PC-3 (cell line): ENCODE results near the gene PSMG3. TPM values are rescaled to one million over a fixed set of nuclear protein-coding genes. Genes with fewer than 3 reads are reported as not detected.

ENCODE experiments used
- ATAC-seq: fragments of 200-7000 bp; cut with Tn5 transposase; 2 replicates; pipeline ENCODE4 v1.9.1; 2020; ENCODE audit warnings: mild to moderate bottlenecking, moderate library complexity
- BruUV-seq: library from RNA; stranded (reverse); fragments of 400-500 nt; replicated peaks from 2 replicates; lab custom pipeline; 2021; lab: Mats Ljungman, UMichigan
- CTCF ChIA-PET: fragments of 300-600 bp; sonication (Branson Sonifier 250); formaldehyde crosslinking; loops from one replicate; lab custom pipeline; 2022; ENCODE audit warnings: antibody characterized with exemption; lab: Charles Lee
- POLR2A ChIA-PET: fragments of 300-600 bp; sonication (Branson Sonifier 250); formaldehyde crosslinking; loops from one replicate; lab custom pipeline; 2022; ENCODE audit warnings: antibody characterized with exemption; ENCODE audit not compliant: unreplicated experiment; lab: Charles Lee
- DNase-seq: peaks from one replicate; pipeline ENCODE4 v3.0.0-alpha.2; 2015
- H2AFZ ChIP-seq: fragments of 300-600 bp; sonication (generic); 2 replicates; pipeline ENCODE4 v1.6.0; 2016; ENCODE audit warnings: antibody characterized with exemption, low read length
- H3F3A ChIP-seq: fragments of 300-600 bp; sonication (generic); one replicate; pipeline ENCODE4 v1.6.0; 2017; ENCODE audit warnings: antibody characterized with exemption, low read length, control low read depth, mild to moderate bottlenecking; ENCODE audit not compliant: unreplicated experiment
- H3K27ac ChIP-seq: fragments of 300-600 bp; sonication (generic); 2 replicates; pipeline ENCODE4 v1.5.1; 2016; ENCODE audit warnings: mild to moderate bottlenecking, low read length
- H3K27me3 ChIP-seq: fragments of 300-600 bp; sonication (generic); 2 replicates; pipeline ENCODE4 v1.6.1; 2016; ENCODE audit warnings: low read length, mixed read lengths
- H3K36me3 ChIP-seq: fragments of 300-600 bp; sonication (generic); 2 replicates; pipeline ENCODE4 v1.6.1; 2016; ENCODE audit warnings: low read depth, mixed run types, low read length, mixed read lengths
- H3K4me1 ChIP-seq: fragments of 300-600 bp; sonication (generic); 2 replicates; pipeline ENCODE4 v1.5.1; 2016; ENCODE audit warnings: low read length; ENCODE audit not compliant: insufficient read depth
- H3K4me2 ChIP-seq: fragments of 300-600 bp; sonication (generic); 2 replicates; pipeline ENCODE4 v1.6.0; 2016; ENCODE audit warnings: low read length
- H3K4me3 ChIP-seq: fragments of 300-600 bp; sonication (generic); 2 replicates; pipeline ENCODE4 v1.5.1; 2016; ENCODE audit warnings: mild to moderate bottlenecking, low read length, mixed read lengths
- H3K79me2 ChIP-seq: fragments of 300-600 bp; sonication (generic); 2 replicates; pipeline ENCODE4 v1.6.1; 2017; ENCODE audit warnings: low read length, mixed read lengths
- H3K9ac ChIP-seq: fragments of 300-600 bp; sonication (generic); 2 replicates; pipeline ENCODE4 v1.6.0; 2016; ENCODE audit warnings: mild to moderate bottlenecking, low read length
- H3K9me2 ChIP-seq: fragments of 300-600 bp; sonication (generic); replicated peaks from 2 replicates; pipeline ENCODE4 v1.6.1; 2016; ENCODE audit warnings: mixed run types, low read length, mixed read lengths
- H3K9me3 ChIP-seq: fragments of 300-600 bp; sonication (generic); 2 replicates; pipeline ENCODE4 v1.6.1; 2016; ENCODE audit warnings: low read length, mixed read lengths
- H4K20me1 ChIP-seq: fragments of 300-600 bp; sonication (generic); 2 replicates; pipeline ENCODE4 v1.6.1; 2016; ENCODE audit warnings: low read length, mixed read lengths
- CTCF ChIP-seq: fragments of 300-600 bp; sonication (generic); conservative IDR thresholded peaks from 2 replicates; pipeline ENCODE4 v1.5.1; 2017; ENCODE audit warnings: antibody characterized with exemption, low read depth, mild to moderate bottlenecking, low read length
- EZH2 ChIP-seq: fragments of 300-600 bp; sonication (generic); IDR thresholded peaks from one replicate; pipeline ENCODE4 v1.6.1; 2017; ENCODE audit warnings: antibody characterized with exemption, mild to moderate bottlenecking, low read length; ENCODE audit not compliant: unreplicated experiment
- EZH2phosphoT487 ChIP-seq: fragments of 300-600 bp; sonication (generic); IDR thresholded peaks from 2 replicates; pipeline ENCODE4 v1.6.1; 2018; ENCODE audit warnings: mild to moderate bottlenecking, antibody characterized with exemption, low read length, borderline replicate concordance
- intact Hi-C: fragments of 100-400 bp; cut with micrococcal nuclease; formaldehyde crosslinking; loops from 2 replicates; pipeline ENCODE4 v1.9.0; 2023
- total RNA-seq: library from RNA; depleted of rRNA; stranded (reverse); fragments of >200 nt; gene quantifications from 2 replicates; pipeline ENCODE4 v1.2.3, GENCODE V29; 2014

The PSMG3 gene
- total RNA-seq, 1 experiment from 2014 or later, result 133 TPM

- ChIA-PET POLR2A (no interaction called here), CTCF (no interaction called here)
- Histone ChIP-seq H3K9me3 (no peaks in the 10 kb centered on the region), H3F3A (no peaks in the 10 kb centered on the region), H3K36me3 (no peaks in the 10 kb centered on the region), H3K27me3 (no peaks in the 10 kb centered on the region), H3K27ac (no peak overlapping the region), H3K4me2 (no peak overlapping the region), H3K9me2 (no peaks in the 10 kb centered on the region), H3K79me2 (no peaks in the 10 kb centered on the region), H4K20me1 (no peaks in the 10 kb centered on the region), H3K9ac (no peak overlapping the region), H3K4me1 (peaks cover 16% of the 10 kb centered on the region), H3K4me3 (no peak overlapping the region), H2AFZ (no peak overlapping the region)
- intact Hi-C loops, result no loop called here
- BruUV-seq, result no TSS peak
- ATAC-seq (no peak), DNase-seq (no peak)
- TF ChIP-seq EZH2, result no peak
- TF ChIP-seq EZH2phosphoT487, result no peak
- TF ChIP-seq CTCF, result no peak
Measured at GRCh38 chr7:1523844-1524243, 46.0 kb downstream of the PSMG3 start.

- ChIA-PET CTCF (no interaction called here), POLR2A (no interaction called here)
- no peaks in the 10 kb centered on the region for H3K9me2 ChIP-seq
- H3K4me3 ChIP-seq, result no peak overlapping the region
- H3K9ac ChIP-seq, result no peak overlapping the region
- H3K79me2 ChIP-seq, result no peaks in the 10 kb centered on the region
- no peaks in the 10 kb centered on the region for H3F3A ChIP-seq
- no TSS peak for BruUV-seq
- H3K4me1 ChIP-seq, result peaks cover 16% of the 10 kb centered on the region
- no peaks in the 10 kb centered on the region for H3K36me3 ChIP-seq
- ATAC-seq (no peak), DNase-seq (no peak)
- intact Hi-C loops, result no loop called here
- no peaks in the 10 kb centered on the region for H4K20me1 ChIP-seq
- no peaks in the 10 kb centered on the region for H3K9me3 ChIP-seq
- H3K27ac ChIP-seq, result no peak overlapping the region
- H3K27me3 ChIP-seq, result no peaks in the 10 kb centered on the region
- TF ChIP-seq EZH2phosphoT487, result no peak
- TF ChIP-seq CTCF, result no peak
- TF ChIP-seq EZH2, result no peak
- no peak overlapping the region for H2AFZ ChIP-seq
- no peak overlapping the region for H3K4me2 ChIP-seq
Measured at GRCh38 chr7:1523208-1523607, 46.6 kb downstream of the PSMG3 start.

GRCh38 chr7:1521456-1521855, 48.4 kb downstream of the PSMG3 start:
- no peak for ATAC-seq
- H3K27me3 ChIP-seq, result no peaks in the 10 kb centered on the region
- no peak for DNase-seq
- H2AFZ ChIP-seq, result no peak overlapping the region
- CTCF ChIA-PET, result no interaction called here
- intact Hi-C loops, result no loop called here
- no peaks in the 10 kb centered on the region for H3K9me2 ChIP-seq
- no peak for TF ChIP-seq CTCF
- H3K9ac ChIP-seq, result no peak overlapping the region
- H3K36me3 ChIP-seq, result no peaks in the 10 kb centered on the region
- POLR2A ChIA-PET, result no interaction called here
- H3K4me2 ChIP-seq, result no peak overlapping the region
- H3K4me1 ChIP-seq, result peaks cover 18% of the 10 kb centered on the region
- no peaks in the 10 kb centered on the region for H3F3A ChIP-seq
- BruUV-seq, result no TSS peak
- H3K4me3 ChIP-seq, result no peak overlapping the region
- no peak overlapping the region for H3K27ac ChIP-seq
- H4K20me1 ChIP-seq, result no peaks in the 10 kb centered on the region
- no peaks in the 10 kb centered on the region for H3K9me3 ChIP-seq
- no peaks in the 10 kb centered on the region for H3K79me2 ChIP-seq
